SU-DHL-6 (cell line): Measurements from ENCODE around the gene IL4R.

Source experiments
- H2AFZ ChIP-seq: fragments of 200-600 bp; sonication (generic); 2 replicates; pipeline ENCODE4 v1.6.1; 2014; ENCODE audit warnings: low read depth, mild to moderate bottlenecking, moderate library complexity, mixed read lengths, antibody characterized with exemption, low read length; ENCODE audit not compliant: severe bottlenecking
- H3F3A ChIP-seq: fragments of 200-600 bp; shearing (Covaris generic); 2 replicates; pipeline ENCODE4 v1.6.0; 2016; ENCODE audit warnings: antibody characterized with exemption, mild to moderate bottlenecking; ENCODE audit not compliant: insufficient read depth
- H3K27ac ChIP-seq: fragments of 200-600 bp; sonication (generic); 2 replicates; pipeline ENCODE4 v1.5.1; 2016; ENCODE audit warnings: low read depth, mild to moderate bottlenecking, low read length, moderate library complexity, mixed read lengths
- H3K27me3 ChIP-seq: fragments of 200-600 bp; sonication (generic), shearing (Covaris generic); 2 replicates; pipeline ENCODE4 v1.6.0; 2014; ENCODE audit warnings: mild to moderate bottlenecking, low read length
- H3K36me3 ChIP-seq: fragments of 200-600 bp; sonication (generic); 2 replicates; pipeline ENCODE4 v1.6.1; 2014; ENCODE audit warnings: mild to moderate bottlenecking, low read length, mixed read lengths
- H3K4me2 ChIP-seq: fragments of 300-600, 200-600 bp; shearing (Covaris generic), sonication (generic); 2 replicates; pipeline ENCODE4 v1.6.0; 2014; ENCODE audit warnings: low read length, low read depth, mild to moderate bottlenecking; ENCODE audit not compliant: poor library complexity, severe bottlenecking
- H3K4me3 ChIP-seq: fragments of 200-600 bp; sonication (generic); 2 replicates; pipeline ENCODE4 v1.5.1; 2014; ENCODE audit warnings: antibody characterized with exemption, low read length, mild to moderate bottlenecking, mixed read lengths; ENCODE audit not compliant: insufficient read depth, poor library complexity, severe bottlenecking
- H3K79me2 ChIP-seq: fragments of 200-600 bp; sonication (generic); 2 replicates; pipeline ENCODE4 v1.6.1; 2014; ENCODE audit warnings: mild to moderate bottlenecking, low read length, moderate library complexity; ENCODE audit not compliant: insufficient read depth
- H3K9ac ChIP-seq: fragments of 200-600 bp; sonication (generic); 2 replicates; pipeline ENCODE4 v1.7.0; 2014; ENCODE audit warnings: mild to moderate bottlenecking, low read length
- H3K9me2 ChIP-seq: fragments of 200-600 bp; sonication (generic); replicated peaks from 2 replicates; pipeline ENCODE4 v1.6.1; 2014; ENCODE audit warnings: low read length; ENCODE audit not compliant: insufficient read depth
- H3K9me3 ChIP-seq: fragments of 200-600 bp; sonication (generic); 2 replicates; pipeline ENCODE4 v1.6.1; 2014; ENCODE audit warnings: low read length, mixed read lengths; ENCODE audit not compliant: insufficient read depth
- H4K20me1 ChIP-seq: fragments of 200-600 bp; sonication (generic); 2 replicates; pipeline ENCODE4 v1.6.1; 2014; ENCODE audit warnings: low read depth, mild to moderate bottlenecking, antibody characterized with exemption, low read length, moderate library complexity, mixed read lengths
- CTCF ChIP-seq: fragments of 200-600 bp; sonication (generic); IDR thresholded peaks from one replicate; pipeline ENCODE4 v1.5.1; 2017; ENCODE audit warnings: antibody characterized with exemption, mild to moderate bottlenecking, low read length, moderate library complexity; ENCODE audit not compliant: insufficient read depth, poor library complexity, severe bottlenecking
- EZH2phosphoT487 ChIP-seq: fragments of 200-600 bp; sonication (generic), shearing (Covaris generic); conservative IDR thresholded peaks from 2 replicates; pipeline ENCODE4 v1.6.1; 2018; ENCODE audit warnings: mild to moderate bottlenecking, antibody characterized with exemption, low read length, moderate library complexity, mixed read lengths

The IL4R gene

GRCh38 chr16:27284865-27285675 is 28.7 kb upstream of the IL4R start:
- no peaks in the 10 kb centered on the region for H3K9me2 ChIP-seq
- H3K4me3 ChIP-seq: no peak overlapping the region
- H3K27me3 ChIP-seq: no peaks in the 10 kb centered on the region
- no peaks in the 10 kb centered on the region for H3K36me3 ChIP-seq
- no peaks in the 10 kb centered on the region for H3K79me2 ChIP-seq
- H4K20me1 ChIP-seq: no peaks in the 10 kb centered on the region
- no peaks in the 10 kb centered on the region for H3K9me3 ChIP-seq
- H3F3A ChIP-seq: no peaks in the 10 kb centered on the region
- H3K9ac ChIP-seq: no peak overlapping the region
- no peak overlapping the region for H2AFZ ChIP-seq
- no peak overlapping the region for H3K4me2 ChIP-seq
- no peak for TF ChIP-seq CTCF
- TF ChIP-seq EZH2phosphoT487: no peak
- no peak overlapping the region for H3K27ac ChIP-seq

GRCh38 chr16:27285676-27286196 is 28.0 kb upstream of the IL4R start:
- Histone ChIP-seq H3K79me2 (no peaks in the 10 kb centered on the region), H4K20me1 (no peaks in the 10 kb centered on the region), H3K9ac (no peak overlapping the region), H3K9me2 (no peaks in the 10 kb centered on the region), H3K36me3 (no peaks in the 10 kb centered on the region), H3K27me3 (no peaks in the 10 kb centered on the region), H3K4me2 (no peak overlapping the region), H3K4me3 (no peak overlapping the region), H3K27ac (no peak overlapping the region), H2AFZ (no peak overlapping the region), H3K9me3 (no peaks in the 10 kb centered on the region), H3F3A (no peaks in the 10 kb centered on the region)
- no peak for TF ChIP-seq EZH2phosphoT487
- TF ChIP-seq CTCF: no peak

GRCh38 chr16:27286451-27286850 is 27.3 kb upstream of the IL4R start:
- H3K9me3 ChIP-seq: no peaks in the 10 kb centered on the region
- H3K4me2 ChIP-seq: no peak overlapping the region
- H3K27me3 ChIP-seq: no peaks in the 10 kb centered on the region
- H3K36me3 ChIP-seq: no peaks in the 10 kb centered on the region
- no peaks in the 10 kb centered on the region for H3K79me2 ChIP-seq
- no peaks in the 10 kb centered on the region for H3F3A ChIP-seq
- H3K9me2 ChIP-seq: no peaks in the 10 kb centered on the region
- H4K20me1 ChIP-seq: no peaks in the 10 kb centered on the region
- TF ChIP-seq EZH2phosphoT487: no peak
- no peak for TF ChIP-seq CTCF
- no peak overlapping the region for H2AFZ ChIP-seq
- no peak overlapping the region for H3K9ac ChIP-seq
- no peak overlapping the region for H3K27ac ChIP-seq
- H3K4me3 ChIP-seq: no peak overlapping the region
